SU-DHL-6 (cell line): ENCODE data around the gene CACNA1C.

ENCODE experiments used
- CTCF ChIP-seq: fragments of 200-600 bp; sonication (generic); IDR thresholded peaks from one replicate; pipeline ENCODE4 v1.5.1; 2017; ENCODE audit warnings: antibody characterized with exemption, mild to moderate bottlenecking, low read length, moderate library complexity; ENCODE audit not compliant: insufficient read depth, poor library complexity, severe bottlenecking
- EZH2phosphoT487 ChIP-seq: fragments of 200-600 bp; sonication (generic), shearing (Covaris generic); conservative IDR thresholded peaks from 2 replicates; pipeline ENCODE4 v1.6.1; 2018; ENCODE audit warnings: mild to moderate bottlenecking, antibody characterized with exemption, low read length, moderate library complexity, mixed read lengths

GRCh38 chr12:2451497-2451896, 398.7 kb downstream of the CACNA1C start:
- no peak for TF ChIP-seq CTCF
- no peak for TF ChIP-seq EZH2phosphoT487
